Pancreas (tissue), 10 donors: ENCODE results near the gene INTS1. TPM values are rescaled to one million over a fixed set of nuclear protein-coding genes. Genes with fewer than 3 reads are reported as not detected.
A peak's percentile ranks its signal among the peaks of the same experiment; 100 is the strongest.

Experiments used
- ATAC-seq, 4 donors: fragments of 200-7000 bp; cut with Tn5 transposase; one replicate each; pipeline versions ENCODE4 v1.8.0 to v1.9.1; 2020; ENCODE audit warnings: mild to moderate bottlenecking in 4 of 4, moderate library complexity in 4 of 4
- DNase-seq, 6 donors: peaks; one replicate each; pipeline ENCODE4 v3.0.0-alpha.2; 2020
- FAIRE-seq: peaks from 2 replicates; lab custom pipeline; 2012; peaks lifted over from hg19 to GRCh38; lab: Jason Lieb, UNC
- H3K27ac ChIP-seq, 4 donors: fragments of 200-600 bp; sonication (generic); 1 replicate in 3 of 4; 2 replicates in 1 of 4; pipeline versions ENCODE4 v1.5.0 to v1.8.0; 2020
- H3K27me3 ChIP-seq, 4 donors: fragments of 200-600 bp; one replicate each; pipeline ENCODE4 v1.8.0; 2021
- H3K36me3 ChIP-seq, 3 donors: fragments of 200-600 bp; sonication (generic) in 1 of 3; one replicate each; pipeline versions ENCODE4 v1.5.0 to v1.8.0; 2020 to 2021
- H3K4me1 ChIP-seq, 3 donors: fragments of 200-600 bp; one replicate each; pipeline ENCODE4 v1.8.0; 2021
- H3K4me3 ChIP-seq, 4 donors: fragments of 200-600 bp; sonication (generic) in 2 of 4; one replicate each; pipeline versions ENCODE4 v1.5.0 to v1.8.0; 2020 to 2021
- H3K9me3 ChIP-seq, 4 donors: fragments of 200-600 bp; one replicate each; pipeline ENCODE4 v1.8.0; 2021
- CTCF ChIP-seq, 4 donors: fragments of 200-600 bp; sonication (generic) in 3 of 4; IDR thresholded peaks; one replicate each; pipeline versions ENCODE4 v1.5.0 to v1.8.0; 2021; ENCODE audit warnings: antibody characterized with exemption in 4 of 4
- WGBS, 2 donors: extraction: QIAGEN DNeasy Blood & Tissue Kit; methylation state at CpG; one replicate each; pipeline ENCODE4 v1.1.7; 2013; 5-methylcytosine and 5-hydroxymethylcytosine counted together
- intact Hi-C, 3 donors: fragments of 100-400 bp; cut with DNase I; formaldehyde crosslinking; loops; one replicate each; pipeline versions ENCODE4 v1.11.1 to v1.14.2; 2022
- polyA plus RNA-seq, 2 donors: library from polyadenylated mRNA; stranded (reverse); fragments of 200-250 nt; gene quantifications; one replicate each; pipeline ENCODE4 v1.2.3, GENCODE V29; 2013
- total RNA-seq, 6 donors: library from RNA; stranded (reverse); fragmentation: NEBNext Ultra II Directional in 4 of 6; extraction: Animal tissue kit (Norgen Biotek cat#: 25700) in 4 of 6; gene quantifications; one replicate each; pipeline versions ENCODE4 v1.2.1 to v1.2.4, GENCODE V29; 2021 to 2023
- donor health status: healthy with polysubstance abuse.
- donor health status: DM: no; HTN: no; CAD: no; lungs with moderate emphysema.
- donor health status: DM: no; HTN: no; CAD: no.
- donor health status: control.
- donor health status: control.
- donor health status: Bipolar disorder and iron deficiency.
- donor health status: DM: yes; HTN: yes; CAD: no.
- donor health status: DM: no; HTN: no; CAD: no.
- donor health status: DM: no; HTN: no; CAD: no.
- donor health status: DM: yes; HTN: yes; CAD: no.

Gene INTS1
- total and polyA plus RNA-seq, 8 donors: 45.0 to 166 (median 62.2) TPM

- Histone ChIP-seq H3K4me3 (no peak overlapping the region), H3K27ac (no peak overlapping the region), H3K27me3 (no peaks in the 10 kb centered on the region), H3K36me3 (peaks cover 0 to 28% (median 0%) of the 10 kb centered on the region in 3 donors), H3K9me3 (no peaks in the 10 kb centered on the region), H3K4me1 (peaks cover 3 to 13% (median 8%) of the 10 kb centered on the region in 3 donors)
- ATAC-seq (no peak), DNase-seq (no peak), FAIRE-seq (no peak)
- intact Hi-C loops: no loop called here
- WGBS, 2 donors: 94 to 96% methylated on average over 17 of the region's 17 CpGs
- no peak for TF ChIP-seq CTCF (IDR thresholded peaks at IDR 0.05)
These were observed 46.6 kb upstream of the INTS1 start for GRCh38 chr7:1550846-1551155.

GRCh38 chr7:1550005-1550845 is 46.0 kb upstream of the INTS1 start:
- WGBS, 2 donors: 93% methylated on average over 42 of the region's 42 CpGs
- H3K4me1 ChIP-seq: peaks cover 5 to 17% (median 12%) of the 10 kb centered on the region in 3 donors
- FAIRE-seq (no peak), DNase-seq (peak in 3 of 6 donors; percentile 47 to 81 (median 53)), ATAC-seq (no peak)
- H3K4me3 ChIP-seq: no peak overlapping the region
- no peaks in the 10 kb centered on the region for H3K27me3 ChIP-seq
- TF ChIP-seq CTCF (IDR thresholded peaks at IDR 0.05): no peak
- H3K27ac ChIP-seq: no peak overlapping the region
- H3K36me3 ChIP-seq: peaks cover 0 to 28% (median 0%) of the 10 kb centered on the region in 3 donors
- no peaks in the 10 kb centered on the region for H3K9me3 ChIP-seq
- intact Hi-C loops: no loop called here

GRCh38 chr7:1549357-1550004 is 45.3 kb upstream of the INTS1 start:
- 89 to 93% methylated on average over 27 of the region's 27 CpGs for WGBS, 2 donors
- Histone ChIP-seq H3K4me1 (peaks cover 5 to 12% (median 12%) of the 10 kb centered on the region in 3 donors), H3K27me3 (no peaks in the 10 kb centered on the region), H3K27ac (no peak overlapping the region), H3K36me3 (peaks cover 0 to 28% (median 0%) of the 10 kb centered on the region in 3 donors), H3K4me3 (no peak overlapping the region), H3K9me3 (no peaks in the 10 kb centered on the region)
- intact Hi-C loops: no loop called here
- ATAC-seq (no peak), DNase-seq (peak in 2 of 6 donors; percentile 47 to 51), FAIRE-seq (no peak)
- TF ChIP-seq CTCF (IDR thresholded peaks at IDR 0.05): no peak

- FAIRE-seq (no peak), ATAC-seq (no peak), DNase-seq (no peak)
- H3K4me3 ChIP-seq: no peak overlapping the region
- H3K36me3 ChIP-seq: peaks cover 0 to 28% (median 0%) of the 10 kb centered on the region in 3 donors
- no peaks in the 10 kb centered on the region for H3K27me3 ChIP-seq
- H3K4me1 ChIP-seq: peaks cover 5 to 12% (median 12%) of the 10 kb centered on the region in 3 donors
- no peaks in the 10 kb centered on the region for H3K9me3 ChIP-seq
- intact Hi-C loops: no loop called here
- no peak for TF ChIP-seq CTCF (IDR thresholded peaks at IDR 0.05)
- whole genome bisulfite sequencing, 2 donors: 82 to 86% methylated on average over 14 of the region's 14 CpGs
- no peak overlapping the region for H3K27ac ChIP-seq
These were observed 44.8 kb upstream of the INTS1 start for GRCh38 chr7:1548944-1549343.
